ENCODE data around the gene CELA2A. TPM values are rescaled to one million over a fixed set of nuclear protein-coding genes. Genes with fewer than 3 reads are reported as not detected.

CELA2A gene
- total and polyA plus RNA-seq, 10 of the 15 experiments (the other 5 are each of a cell fraction or from before 2014, with no cell fraction given) = 0.90 TPM; not detected in 9

- POLR2A ChIA-PET = no interaction called here
- H3K27ac ChIP-seq (ENCODE audit: control insufficient read depth, insufficient read depth) = no peak overlapping the region
These were observed 29.8 kb upstream of the CELA2A start for GRCh38 chr1:15426492-15427279.

More at GRCh38 chr1:15426492-15427279, 29.8 kb upstream of the CELA2A start:
- Histone ChIP-seq H3K79me2 (ENCODE audit: control insufficient read depth, insufficient read depth, low read length) (peaks cover 6% of the 10 kb centered on the region), H3K4me1 (ENCODE audit: control insufficient read depth, insufficient read depth, low read length) (no peaks in the 10 kb centered on the region), H3K27me3 (replicated peaks in 1 of 2; ENCODE audit: control insufficient read depth in 2 of 2, insufficient read depth in 2 of 2, low read length in 1 of 2) (no peaks in the 10 kb centered on the region), H3K9ac (ENCODE audit: control insufficient read depth, insufficient read depth, low read length) (no peak overlapping the region), H3K4me2 (ENCODE audit: control insufficient read depth, insufficient read depth) (no peak overlapping the region), H4K20me1 (ENCODE audit: control insufficient read depth, insufficient read depth) (peaks cover 4% of the 10 kb centered on the region; the same call in 1 of the 2 replicates), H2AFZ (ENCODE audit: control insufficient read depth, low read depth, low read length) (no peak overlapping the region), H3K9me3 (replicated peaks; ENCODE audit: control insufficient read depth, insufficient read depth, low read length) (no peaks in the 10 kb centered on the region), H3K4me3 (no peak overlapping the region), H3K36me3 (ENCODE audit: control insufficient read depth in 2 of 2, insufficient read depth in 2 of 2, low read length in 1 of 2) (peaks cover 6 to 23% of the 10 kb centered on the region in 2 experiments; a peak in 3 of 4 replicates)
- TF ChIP-seq NR2F1 (conservative IDR thresholded peaks at IDR 0.05) (no peak), ZSCAN29 (IDR thresholded peaks at IDR 0.05) (no peak), NKRF (conservative IDR thresholded peaks at IDR 0.05) (no peak), MXI1 (IDR thresholded peaks at IDR 0.05; ENCODE audit: low read depth, low read length) (no peak), FOS (IDR thresholded peaks at IDR 0.05; ENCODE audit: borderline replicate concordance, extremely low read depth, insufficient read length) (no peak)
- RAD21 ChIA-PET (ENCODE audit: unreplicated experiment) = interaction anchor here (1.5 kb wide), 1 partner anchor 103 kb away, joined by 5 read pairs; no protein-coding TSS in a partner anchor
- no peak for FAIRE-seq
- no peak for DNase-seq (ENCODE audit: low read depth, low spot score)
- intact Hi-C loops (cut with micrococcal nuclease; ENCODE audit: unreplicated experiment) = no loop called here
- 86% methylated on average over 29 of the region's 30 CpGs for WGBS (ENCODE audit: insufficient coverage, insufficient replicate concordance, low lambda C conversion rate, missing lambda C conversion rate)
- in situ Hi-C loops (cut with MboI) = loop anchor here (5.0 kb wide), 1 partner anchor 99 kb away; no protein-coding TSS in a partner anchor
- BruUV-seq (replicated peaks) = no TSS peak
- CTCF ChIA-PET = interaction anchor here (1.0 kb wide), 1 partner anchor 103 kb away, joined by 3 read pairs; no protein-coding TSS in a partner anchor
- SMC1A ChIA-PET (ENCODE audit: uncharacterized antibody, unreplicated experiment) = interaction anchor here (0.8 kb wide), 1 partner anchor 103 kb away, joined by 5 read pairs; no protein-coding TSS in a partner anchor
- ATAC-seq = no peak
